ENCODE measurements around the gene GAD2. TPM values are rescaled to one million over a fixed set of nuclear protein-coding genes. Genes with fewer than 3 reads are reported as not detected.

The GAD2 gene
- total and polyA plus RNA-seq, 2 experiments from 2014 or later = 0.56 to 0.86 TPM

DNA sequence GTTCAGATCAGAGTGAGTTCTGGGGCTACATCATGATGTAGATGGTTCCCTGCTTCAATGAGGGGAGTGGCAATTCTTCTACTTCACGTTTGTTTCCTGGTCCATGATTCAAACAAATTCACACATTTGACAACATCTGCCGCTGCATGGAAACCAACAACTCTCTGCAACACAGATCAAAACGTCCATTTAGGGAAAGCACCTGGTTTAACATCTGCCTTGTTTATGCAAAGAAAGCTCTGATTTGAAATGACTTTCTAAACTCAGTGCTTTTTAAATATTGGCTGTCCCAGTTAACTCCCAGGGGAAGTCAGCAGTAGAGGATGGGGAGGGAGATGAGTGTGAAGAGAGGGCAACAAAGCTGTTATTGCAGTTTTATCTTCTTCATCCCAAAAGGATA is 93.8 kb downstream of the GAD2 start (continued):
- TF ChIP-seq, protein P1, sequence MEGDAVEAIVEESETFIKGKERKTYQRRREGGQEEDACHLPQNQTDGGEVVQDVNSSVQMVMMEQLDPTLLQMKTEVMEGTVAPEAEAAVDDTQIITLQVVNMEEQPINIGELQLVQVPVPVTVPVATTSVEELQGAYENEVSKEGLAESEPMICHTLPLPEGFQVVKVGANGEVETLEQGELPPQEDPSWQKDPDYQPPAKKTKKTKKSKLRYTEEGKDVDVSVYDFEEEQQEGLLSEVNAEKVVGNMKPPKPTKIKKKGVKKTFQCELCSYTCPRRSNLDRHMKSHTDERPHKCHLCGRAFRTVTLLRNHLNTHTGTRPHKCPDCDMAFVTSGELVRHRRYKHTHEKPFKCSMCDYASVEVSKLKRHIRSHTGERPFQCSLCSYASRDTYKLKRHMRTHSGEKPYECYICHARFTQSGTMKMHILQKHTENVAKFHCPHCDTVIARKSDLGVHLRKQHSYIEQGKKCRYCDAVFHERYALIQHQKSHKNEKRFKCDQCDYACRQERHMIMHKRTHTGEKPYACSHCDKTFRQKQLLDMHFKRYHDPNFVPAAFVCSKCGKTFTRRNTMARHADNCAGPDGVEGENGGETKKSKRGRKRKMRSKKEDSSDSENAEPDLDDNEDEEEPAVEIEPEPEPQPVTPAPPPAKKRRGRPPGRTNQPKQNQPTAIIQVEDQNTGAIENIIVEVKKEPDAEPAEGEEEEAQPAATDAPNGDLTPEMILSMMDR (conservative IDR thresholded peaks at IDR 0.05; ENCODE audit: low read depth in 2 of 2) = no peak
- TF ChIP-seq ZNF331 (CRISPR knock-in tag; IDR thresholded peaks at IDR 0.05; ENCODE audit: low read depth) (no peak), ZNF114 (CRISPR knock-in tag; IDR thresholded peaks at IDR 0.05) (no peak), CREB1 (CRISPR knock-in tag; IDR thresholded peaks at IDR 0.05; ENCODE audit: low read depth) (no peak), STAT1 (IDR thresholded peaks at IDR 0.05; ENCODE audit: unreplicated experiment) (no peak), EZH2phosphoT487 (IDR thresholded peaks at IDR 0.05; ENCODE audit: unreplicated experiment) (no peak), JUNB (IDR thresholded peaks at IDR 0.05; ENCODE audit: unreplicated experiment) (no peak), POLR2AphosphoS5 (IDR thresholded peaks at IDR 0.05; ENCODE audit: low read depth) (no peak)
- TF ChIP-seq, protein P2, sequence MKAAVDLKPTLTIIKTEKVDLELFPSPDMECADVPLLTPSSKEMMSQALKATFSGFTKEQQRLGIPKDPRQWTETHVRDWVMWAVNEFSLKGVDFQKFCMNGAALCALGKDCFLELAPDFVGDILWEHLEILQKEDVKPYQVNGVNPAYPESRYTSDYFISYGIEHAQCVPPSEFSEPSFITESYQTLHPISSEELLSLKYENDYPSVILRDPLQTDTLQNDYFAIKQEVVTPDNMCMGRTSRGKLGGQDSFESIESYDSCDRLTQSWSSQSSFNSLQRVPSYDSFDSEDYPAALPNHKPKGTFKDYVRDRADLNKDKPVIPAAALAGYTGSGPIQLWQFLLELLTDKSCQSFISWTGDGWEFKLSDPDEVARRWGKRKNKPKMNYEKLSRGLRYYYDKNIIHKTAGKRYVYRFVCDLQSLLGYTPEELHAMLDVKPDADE (IDR thresholded peaks at IDR 0.05) = no peak

DNA sequence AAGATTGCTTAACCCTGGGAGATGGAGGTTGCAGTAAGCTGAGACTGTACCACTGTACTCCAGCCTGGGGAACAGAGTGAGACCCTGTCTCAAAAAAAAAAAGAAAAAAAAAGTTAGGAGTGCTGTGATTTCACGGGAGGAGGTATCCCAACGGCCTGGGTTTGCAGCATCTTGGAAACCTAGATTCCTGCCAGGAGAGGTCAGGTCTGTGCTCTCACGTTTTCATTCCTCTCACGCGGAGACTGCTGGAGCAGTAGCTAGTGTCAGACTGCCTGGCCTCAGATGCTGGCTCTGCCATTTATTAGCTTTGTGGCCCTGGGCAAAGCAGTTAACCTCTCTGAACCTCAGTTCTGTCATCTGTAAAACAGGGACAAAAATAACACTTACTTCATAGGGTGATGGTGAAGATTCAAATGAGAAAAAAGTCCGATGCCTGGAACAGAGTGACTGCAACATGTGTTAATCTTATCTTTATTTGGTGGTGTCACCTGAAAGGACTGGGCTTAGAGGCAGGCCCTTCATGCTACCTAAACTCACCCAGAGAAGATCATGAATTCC is 94.9 kb downstream of the GAD2 start:
- Histone ChIP-seq H3K4me3 (no peak overlapping the region), H3F3A (replicated peaks; ENCODE audit: low read depth) (no peaks in the 10 kb centered on the region), H4K20me1 (replicated peaks; ENCODE audit: insufficient read depth) (no peaks in the 10 kb centered on the region), H2AFZ (peak overlapping the region; percentile 68; the same call in 1 of the 2 replicates), H3K27ac (ENCODE audit: low read depth) (no peak overlapping the region), H3K9me2 (ENCODE audit: insufficient read depth) (no peaks in the 10 kb centered on the region), H3K27me3 (ENCODE audit: insufficient read depth) (no peaks in the 10 kb centered on the region), H3K4me2 (no peak overlapping the region), H3K4me1 (ENCODE audit: insufficient read depth) (no peaks in the 10 kb centered on the region), H3K36me3 (ENCODE audit: insufficient read depth) (no peaks in the 10 kb centered on the region), H3K79me2 (replicated peaks; ENCODE audit: insufficient read depth) (no peaks in the 10 kb centered on the region)
- Mint-ChIP-seq H3K27ac (no peak overlapping the region), H3K27me3 (ENCODE audit: insufficient read depth, low read depth, poor library complexity) (peaks cover 4% of the 10 kb centered on the region), H3K4me3 (no peak overlapping the region), H3K36me3 (ENCODE audit: low read depth) (no peaks in the 10 kb centered on the region), H3K9me3 (no peaks in the 10 kb centered on the region), H3K4me1 (peaks cover 5% of the 10 kb centered on the region; the same call in 1 of the 3 replicates)
- TF ChIP-seq, protein P3, sequence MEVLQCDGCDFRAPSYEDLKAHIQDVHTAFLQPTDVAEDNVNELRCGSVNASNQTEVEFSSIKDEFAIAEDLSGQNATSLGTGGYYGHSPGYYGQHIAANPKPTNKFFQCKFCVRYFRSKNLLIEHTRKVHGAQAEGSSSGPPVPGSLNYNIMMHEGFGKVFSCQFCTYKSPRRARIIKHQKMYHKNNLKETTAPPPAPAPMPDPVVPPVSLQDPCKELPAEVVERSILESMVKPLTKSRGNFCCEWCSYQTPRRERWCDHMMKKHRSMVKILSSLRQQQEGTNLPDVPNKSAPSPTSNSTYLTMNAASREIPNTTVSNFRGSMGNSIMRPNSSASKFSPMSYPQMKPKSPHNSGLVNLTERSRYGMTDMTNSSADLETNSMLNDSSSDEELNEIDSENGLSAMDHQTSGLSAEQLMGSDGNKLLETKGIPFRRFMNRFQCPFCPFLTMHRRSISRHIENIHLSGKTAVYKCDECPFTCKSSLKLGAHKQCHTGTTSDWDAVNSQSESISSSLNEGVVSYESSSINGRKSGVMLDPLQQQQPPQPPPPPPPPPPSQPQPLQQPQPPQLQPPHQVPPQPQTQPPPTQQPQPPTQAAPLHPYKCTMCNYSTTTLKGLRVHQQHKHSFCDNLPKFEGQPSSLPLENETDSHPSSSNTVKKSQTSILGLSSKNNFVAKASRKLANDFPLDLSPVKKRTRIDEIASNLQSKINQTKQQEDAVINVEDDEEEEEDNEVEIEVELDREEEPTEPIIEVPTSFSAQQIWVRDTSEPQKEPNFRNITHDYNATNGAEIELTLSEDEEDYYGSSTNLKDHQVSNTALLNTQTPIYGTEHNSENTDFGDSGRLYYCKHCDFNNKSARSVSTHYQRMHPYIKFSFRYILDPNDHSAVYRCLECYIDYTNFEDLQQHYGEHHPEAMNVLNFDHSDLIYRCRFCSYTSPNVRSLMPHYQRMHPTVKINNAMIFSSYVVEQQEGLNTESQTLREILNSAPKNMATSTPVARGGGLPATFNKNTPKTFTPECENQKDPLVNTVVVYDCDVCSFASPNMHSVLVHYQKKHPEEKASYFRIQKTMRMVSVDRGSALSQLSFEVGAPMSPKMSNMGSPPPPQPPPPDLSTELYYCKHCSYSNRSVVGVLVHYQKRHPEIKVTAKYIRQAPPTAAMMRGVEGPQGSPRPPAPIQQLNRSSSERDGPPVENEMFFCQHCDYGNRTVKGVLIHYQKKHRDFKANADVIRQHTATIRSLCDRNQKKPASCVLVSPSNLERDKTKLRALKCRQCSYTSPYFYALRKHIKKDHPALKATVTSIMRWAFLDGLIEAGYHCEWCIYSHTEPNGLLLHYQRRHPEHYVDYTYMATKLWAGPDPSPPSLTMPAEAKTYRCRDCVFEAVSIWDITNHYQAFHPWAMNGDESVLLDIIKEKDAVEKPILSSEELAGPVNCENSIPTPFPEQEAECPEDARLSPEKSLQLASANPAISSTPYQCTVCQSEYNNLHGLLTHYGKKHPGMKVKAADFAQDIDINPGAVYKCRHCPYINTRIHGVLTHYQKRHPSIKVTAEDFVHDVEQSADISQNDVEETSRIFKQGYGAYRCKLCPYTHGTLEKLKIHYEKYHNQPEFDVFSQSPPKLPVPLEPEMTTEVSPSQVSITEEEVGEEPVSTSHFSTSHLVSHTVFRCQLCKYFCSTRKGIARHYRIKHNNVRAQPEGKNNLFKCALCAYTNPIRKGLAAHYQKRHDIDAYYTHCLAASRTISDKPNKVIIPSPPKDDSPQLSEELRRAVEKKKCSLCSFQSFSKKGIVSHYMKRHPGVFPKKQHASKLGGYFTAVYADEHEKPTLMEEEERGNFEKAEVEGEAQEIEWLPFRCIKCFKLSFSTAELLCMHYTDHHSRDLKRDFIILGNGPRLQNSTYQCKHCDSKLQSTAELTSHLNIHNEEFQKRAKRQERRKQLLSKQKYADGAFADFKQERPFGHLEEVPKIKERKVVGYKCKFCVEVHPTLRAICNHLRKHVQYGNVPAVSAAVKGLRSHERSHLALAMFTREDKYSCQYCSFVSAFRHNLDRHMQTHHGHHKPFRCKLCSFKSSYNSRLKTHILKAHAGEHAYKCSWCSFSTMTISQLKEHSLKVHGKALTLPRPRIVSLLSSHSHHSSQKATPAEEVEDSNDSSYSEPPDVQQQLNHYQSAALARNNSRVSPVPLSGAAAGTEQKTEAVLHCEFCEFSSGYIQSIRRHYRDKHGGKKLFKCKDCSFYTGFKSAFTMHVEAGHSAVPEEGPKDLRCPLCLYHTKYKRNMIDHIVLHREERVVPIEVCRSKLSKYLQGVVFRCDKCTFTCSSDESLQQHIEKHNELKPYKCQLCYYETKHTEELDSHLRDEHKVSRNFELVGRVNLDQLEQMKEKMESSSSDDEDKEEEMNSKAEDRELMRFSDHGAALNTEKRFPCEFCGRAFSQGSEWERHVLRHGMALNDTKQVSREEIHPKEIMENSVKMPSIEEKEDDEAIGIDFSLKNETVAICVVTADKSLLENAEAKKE (CRISPR knock-in tag; IDR thresholded peaks at IDR 0.05) = no peak
- TF ChIP-seq EZH2phosphoT487 (IDR thresholded peaks at IDR 0.05; ENCODE audit: unreplicated experiment) = no peak
- TF ChIP-seq, protein P2 (IDR thresholded peaks at IDR 0.05) = no peak
- TF ChIP-seq, protein P1 (conservative IDR thresholded peaks at IDR 0.05; ENCODE audit: low read depth in 2 of 2) = peak; percentile 56 to 70
- peak; percentile 97 for ATAC-seq
- DNase-seq (ENCODE audit: low spot score) = peak; percentile 85

All from GM23338 (cell line).